Measurements from ENCODE around the gene MED29.

The MED29 gene

DNA sequence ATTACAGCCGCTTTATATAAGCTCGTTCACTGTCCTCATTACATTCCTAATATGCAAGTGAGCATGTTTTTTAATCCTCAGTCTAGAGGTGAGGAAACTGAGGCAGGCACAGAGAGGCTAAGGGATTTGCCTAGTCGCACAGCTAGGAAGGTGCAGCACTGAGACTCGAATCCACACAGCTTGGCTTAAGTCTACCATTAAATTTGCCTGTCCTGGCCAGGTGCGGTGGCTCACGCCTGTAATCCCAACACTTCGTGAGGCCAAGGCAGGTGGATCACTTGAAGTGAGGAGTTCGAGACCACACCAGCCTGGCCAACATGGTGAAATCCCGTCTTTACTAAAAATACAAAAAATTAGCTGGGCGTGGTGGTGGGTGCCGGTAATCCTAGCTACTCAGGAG, 36.5 kb downstream of the MED29 start:
- DNase-seq (ENCODE audit: low read depth, low spot score): no peak

GRCh38 chr19:39428283-39429112, 37.3 kb downstream of the MED29 start:
- DNase-seq (ENCODE audit: low read depth, low spot score): peak; percentile 94

DNA sequence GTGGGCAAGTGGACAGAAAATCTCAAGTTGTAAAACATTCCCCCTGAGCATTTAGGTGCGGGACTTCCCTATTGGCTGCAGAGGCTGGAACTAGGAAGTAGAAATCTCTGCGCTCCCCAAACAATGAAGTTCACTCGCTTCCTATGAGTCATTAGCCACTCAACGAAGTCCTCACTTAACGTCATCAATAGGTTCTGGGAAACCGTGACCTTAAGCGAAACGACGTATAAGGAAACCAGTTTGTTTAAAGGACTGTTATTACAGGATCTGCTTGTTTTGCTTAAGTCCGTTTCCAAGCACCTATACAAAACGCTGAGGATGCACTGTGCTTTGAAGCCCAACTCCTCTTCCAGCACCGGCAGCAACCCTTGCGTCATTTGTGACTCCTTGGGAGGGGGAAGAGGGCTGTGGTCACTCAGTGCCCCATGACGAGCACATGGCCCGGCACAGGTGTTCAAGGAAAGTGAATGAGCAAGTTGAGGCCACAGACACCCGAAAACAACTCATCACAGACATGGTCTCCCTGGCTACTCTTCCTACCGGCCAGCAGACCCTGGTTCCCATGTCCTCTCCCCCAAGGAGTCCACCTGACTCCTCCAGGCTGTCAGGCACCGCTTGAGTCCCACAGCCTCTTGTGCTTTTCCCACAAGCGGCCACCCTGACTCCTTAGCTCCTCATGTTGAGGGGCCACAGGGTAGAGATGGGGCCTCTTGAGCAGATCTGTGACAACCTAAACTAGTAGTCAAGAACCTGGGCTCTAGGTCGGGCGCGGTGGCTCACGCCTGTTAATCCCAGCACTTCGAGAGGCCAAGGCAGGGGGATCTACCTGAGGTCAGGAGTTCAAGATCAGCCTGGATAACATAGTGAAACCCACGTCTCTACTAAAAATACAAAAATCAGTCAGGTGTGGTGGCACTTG, 39.8 kb downstream of the MED29 start:
- DNase-seq (ENCODE audit: low read depth, low spot score): peak; percentile 82

DNA sequence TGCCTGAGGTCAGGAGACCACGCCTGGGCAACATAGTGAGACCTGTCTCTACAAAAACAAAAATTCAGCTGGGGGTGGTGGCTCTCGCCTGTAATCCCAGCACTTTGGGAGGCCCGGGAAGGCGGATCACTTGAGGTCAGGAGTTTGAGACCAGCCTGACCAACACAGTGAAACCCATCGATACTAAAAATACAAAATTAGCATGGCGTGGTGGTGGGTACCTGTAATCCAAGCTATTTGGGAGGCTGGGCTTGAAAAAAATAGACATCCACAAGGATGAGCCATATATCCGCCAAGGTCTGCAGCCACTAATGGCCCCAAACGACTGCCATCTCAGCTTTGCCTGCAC, 41.5 kb downstream of the MED29 start:
- no peak for DNase-seq (ENCODE audit: low read depth, low spot score)

DNA sequence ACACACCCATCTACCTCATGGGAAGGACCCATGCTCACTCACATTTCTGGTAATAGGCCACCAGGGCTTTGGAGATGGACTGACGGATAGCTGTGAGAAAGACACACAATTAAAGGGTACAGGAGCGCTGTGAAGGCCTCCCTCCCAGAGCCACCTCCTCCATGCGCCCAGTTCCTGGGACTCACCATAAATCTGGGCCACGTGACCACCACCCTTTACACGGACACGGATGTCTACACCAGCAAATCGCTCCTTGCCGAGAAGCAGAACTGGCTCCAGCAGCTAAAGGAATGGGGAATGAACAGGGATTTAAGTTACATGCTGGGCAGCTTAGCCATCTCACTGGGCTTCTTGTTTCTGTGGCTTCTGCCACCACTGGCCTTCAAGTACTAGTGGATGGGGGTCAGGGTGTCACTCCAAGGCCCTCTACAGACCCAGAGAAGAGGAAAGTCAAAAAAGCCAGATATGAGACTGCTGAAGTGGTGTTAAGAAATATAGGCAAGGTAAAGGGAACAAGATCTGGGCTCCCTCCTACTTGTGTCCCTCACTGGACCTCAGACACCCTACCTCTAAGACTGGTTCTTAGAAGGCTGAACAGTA, 42.4 kb downstream of the MED29 start:
- no peak for DNase-seq (ENCODE audit: low read depth, low spot score)

DNA sequence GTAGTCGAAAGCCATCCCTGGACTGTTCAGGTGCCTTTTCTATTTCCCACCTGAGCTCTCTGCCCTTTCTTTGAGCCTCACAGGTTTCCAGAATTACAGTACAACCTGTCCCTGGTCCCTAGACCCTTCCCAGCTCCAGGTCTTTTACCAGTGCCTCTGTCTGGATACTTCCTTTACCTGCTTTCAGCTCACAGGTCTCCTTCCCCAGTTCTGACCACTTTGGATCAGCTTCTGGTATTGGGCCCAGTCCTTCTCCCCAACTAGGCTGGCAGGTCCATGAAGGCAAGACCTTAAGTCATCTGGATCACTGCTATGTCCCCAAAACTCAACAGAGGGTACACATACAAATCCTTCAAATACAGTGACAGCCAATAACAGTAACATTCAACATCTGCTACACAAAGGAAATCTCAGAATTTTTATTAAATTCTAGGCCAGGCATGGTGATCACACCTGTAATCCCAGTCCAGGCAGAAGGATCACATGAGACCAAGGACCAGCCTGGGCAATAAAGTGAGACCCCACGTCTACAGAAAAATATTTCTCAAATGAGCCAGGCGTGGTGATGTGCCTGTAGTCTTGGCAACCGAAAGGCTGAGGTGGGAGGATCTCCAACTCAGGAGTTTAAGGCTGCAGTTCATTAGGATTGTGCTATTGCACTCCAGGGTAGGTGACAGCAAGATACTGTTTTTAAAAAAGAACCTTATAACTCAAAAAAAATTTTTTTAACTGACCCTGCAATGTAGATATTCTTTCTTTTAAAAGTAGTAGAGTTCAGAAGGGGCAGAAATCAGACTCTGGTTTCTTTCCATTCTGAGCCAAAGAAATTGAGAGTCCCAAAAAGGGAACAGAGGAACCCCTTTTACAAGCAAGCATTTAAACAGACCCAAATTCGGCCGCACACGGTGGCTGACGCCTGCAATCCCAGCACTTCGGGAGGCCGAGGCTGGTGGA, 43.2 kb downstream of the MED29 start:
- DNase-seq (ENCODE audit: low read depth, low spot score): no peak

- peak; percentile 99 for DNase-seq (ENCODE audit: low read depth, low spot score)
These were observed 44.5 kb downstream of the MED29 start, which contains the start of gene RPS16 for GRCh38 chr19:39435499-39436349. Gene RPS16, minus strand, starts transcription at chr19:39435949. Its CDS starts 54 bp downstream, at chr19:39435895.

DNA sequence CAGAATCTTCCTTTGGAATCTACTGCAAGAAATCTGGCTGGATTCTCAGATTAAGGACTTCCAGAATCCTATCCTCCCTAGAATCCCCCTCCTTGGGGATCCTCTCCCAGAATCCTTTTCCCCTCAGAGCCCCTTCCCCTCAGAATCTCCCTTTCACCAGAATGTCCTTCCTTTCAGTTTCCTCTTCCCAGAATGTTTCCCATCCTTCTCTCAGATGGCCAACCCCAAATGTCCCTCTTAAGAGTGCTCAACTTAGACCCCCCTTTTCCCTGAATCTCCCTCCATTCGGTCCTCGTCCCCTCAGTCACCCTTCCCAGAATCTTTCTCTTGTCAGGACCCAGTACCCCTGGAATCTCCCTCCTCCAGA, 45.2 kb downstream of the MED29 start:
- DNase-seq (ENCODE audit: low read depth, low spot score): no peak

GRCh38 chr19:39438270-39438934, 47.2 kb downstream of the MED29 start:
- peak; percentile 24 for DNase-seq (ENCODE audit: low read depth, low spot score)

- DNase-seq (ENCODE audit: low read depth, low spot score): no peak
These were observed 53.5 kb downstream of the MED29 start for GRCh38 chr19:39444598-39445195.

- peak; percentile 98 for DNase-seq (ENCODE audit: low read depth, low spot score)
These were observed 54.3 kb downstream of the MED29 start, which contains the start of gene SUPT5H for GRCh38 chr19:39445196-39446111. Gene SUPT5H, plus strand, starts transcription at chr19:39445582. Its CDS starts 309 bp downstream, at chr19:39445891.

DNA sequence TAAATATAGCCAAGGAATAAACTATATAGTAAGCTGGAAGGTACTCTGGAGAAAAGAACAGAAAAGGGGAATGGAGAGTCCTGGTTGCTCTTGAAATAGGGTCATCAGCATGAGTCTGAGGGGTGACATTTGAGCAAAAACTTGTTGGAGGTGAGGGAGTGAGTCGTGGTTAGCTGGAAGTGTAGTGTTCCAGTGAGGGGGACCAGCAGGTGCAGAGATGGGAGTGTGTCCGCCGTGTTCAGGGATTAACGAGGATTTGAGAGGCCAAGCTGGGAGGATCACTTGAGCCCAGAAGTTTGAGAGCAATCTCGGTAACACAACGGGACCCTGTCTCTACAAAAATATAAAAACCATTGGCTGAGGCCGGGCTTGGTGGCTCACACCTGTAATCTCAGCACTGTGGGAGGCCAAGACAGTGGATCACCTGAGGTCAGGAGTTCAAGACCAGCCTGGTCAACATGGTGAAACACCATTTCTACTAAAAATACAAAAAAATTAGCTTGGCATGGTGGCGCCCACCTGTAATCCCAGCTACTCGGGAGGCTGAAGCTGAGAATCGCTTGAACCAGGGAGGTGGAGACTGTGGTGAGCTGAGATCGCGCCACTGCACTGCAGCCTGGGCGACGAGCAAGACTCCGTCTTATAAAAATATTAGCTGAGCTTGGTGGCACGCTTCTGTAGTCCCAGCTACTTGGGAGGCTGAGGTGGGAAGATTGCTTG, 55.3 kb downstream of the MED29 start:
- DNase-seq (ENCODE audit: low read depth, low spot score): no peak

- DNase-seq (ENCODE audit: low read depth, low spot score): no peak
These were observed 57.1 kb downstream of the MED29 start for GRCh38 chr19:39448271-39448670.

DNA sequence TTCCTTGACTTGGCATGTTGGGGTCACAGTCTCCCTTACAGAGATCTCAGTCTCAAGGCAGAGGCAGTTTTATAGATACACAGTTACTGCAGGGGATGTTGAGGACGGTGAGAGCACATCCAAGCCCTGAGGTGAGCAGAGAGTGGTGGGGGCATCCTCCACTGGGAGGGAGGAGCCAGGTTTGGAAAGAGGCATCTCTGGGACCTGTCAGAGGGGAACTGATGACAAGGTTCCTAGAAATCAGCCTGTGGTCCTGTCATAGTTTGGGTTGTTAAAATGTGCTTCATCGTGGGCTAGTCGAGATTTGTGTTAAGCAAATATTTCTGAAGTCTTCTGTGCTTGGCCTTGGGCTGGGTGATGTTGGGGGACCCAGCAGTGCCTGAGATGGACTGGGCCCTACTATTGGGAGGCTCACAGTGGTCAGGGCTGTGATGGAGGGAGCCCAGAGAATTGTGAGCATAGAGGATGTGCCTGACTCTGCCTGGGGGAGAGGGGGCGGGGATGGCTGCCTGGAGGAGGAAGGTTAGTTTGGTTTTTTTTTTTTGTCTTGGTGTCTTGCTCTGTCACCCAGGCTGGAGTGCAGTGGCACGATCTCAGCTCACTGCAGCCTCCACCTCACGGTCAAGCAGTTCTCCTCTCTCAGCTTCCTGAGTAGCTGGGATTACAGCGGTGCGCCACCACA, 58.1 kb downstream of the MED29 start:
- DNase-seq (ENCODE audit: low read depth, low spot score): no peak
